GM12878 (cell line): ENCODE data around the gene PDCD1LG2. TPM values are rescaled to one million over a fixed set of nuclear protein-coding genes. Genes with fewer than 3 reads are reported as not detected.

ENCODE experiments used
- ATAC-seq: fragments of 200-7000 bp; cut with Tn5 transposase; 3 replicates; pipeline ENCODE4 v1.9.1; 2020; ENCODE audit warnings: mild to moderate bottlenecking, moderate library complexity
- BruUV-seq: library from RNA; stranded (reverse); fragments of 400-500 nt; replicated peaks from 2 replicates; lab custom pipeline; 2021; lab: Mats Ljungman, UMichigan
- CTCF ChIA-PET: fragments of 300-600 bp; sonication (Branson Sonifier 250); formaldehyde crosslinking; extraction: SDS; loops from one replicate; lab custom pipeline; 2021; ENCODE audit warnings: inconsistent platforms; lab: Yijun Ruan, JAX
- POLR2A ChIA-PET: fragments of 350-600 bp; formaldehyde crosslinking; extraction: SDS; loops from one replicate; lab custom pipeline; 2021; ENCODE audit warnings: inconsistent platforms; lab: Charles Lee
- RAD21 ChIA-PET: fragments of 300-600 bp; sonication (Branson Sonifier 250); formaldehyde crosslinking; loops from one replicate; lab custom pipeline; 2023; ENCODE audit warnings: antibody characterized with exemption; ENCODE audit not compliant: unreplicated experiment; lab: Charles Lee
- SMC1A ChIA-PET: fragments of 300-600 bp; sonication (Branson Sonifier 250); formaldehyde crosslinking; loops from one replicate; lab custom pipeline; 2023; ENCODE audit not compliant: unreplicated experiment, uncharacterized antibody; lab: Charles Lee
- DNase-seq: peaks from one replicate; pipeline ENCODE4 v3.0.0-alpha.2; 2011; ENCODE audit warnings: low read depth, low spot score
- FAIRE-seq: peaks from 3 replicates; lab custom pipeline; 2011; peaks lifted over from hg19 to GRCh38; lab: Jason Lieb, UNC
- H2AFZ ChIP-seq: 2 replicates; pipeline ENCODE4 v1.6.0; 2011; ENCODE audit warnings: low read depth, low read length, control low read depth; ENCODE audit not compliant: control insufficient read depth
- H3K27ac ChIP-seq: 2 replicates; pipeline ENCODE4 v1.5.1; 2011; ENCODE audit warnings: control low read depth; ENCODE audit not compliant: control insufficient read depth, insufficient read depth
- H3K27me3 ChIP-seq, 2 experiments: replicated peaks in 1 of 2; 2 replicates each; pipeline versions ENCODE4 v1.6.0 to v1.6.1; 2011; ENCODE audit warnings: low read length in 1 of 2; ENCODE audit not compliant: control insufficient read depth in 2 of 2, insufficient read depth in 2 of 2
- H3K36me3 ChIP-seq, 2 experiments: 2 replicates each; pipeline ENCODE4 v1.5.1; 2011; ENCODE audit warnings: low read length in 1 of 2; ENCODE audit not compliant: control insufficient read depth in 2 of 2, insufficient read depth in 2 of 2
- H3K4me1 ChIP-seq: 2 replicates; pipeline ENCODE4 v1.6.1; 2011; ENCODE audit warnings: mild to moderate bottlenecking, low read length, moderate library complexity, mixed read lengths; ENCODE audit not compliant: control insufficient read depth, insufficient read depth
- H3K4me2 ChIP-seq: 2 replicates; pipeline ENCODE4 v1.6.0; 2011; ENCODE audit warnings: control low read depth; ENCODE audit not compliant: control insufficient read depth, insufficient read depth
- H3K4me3 ChIP-seq: fragments of 200-600 bp; sonication (generic); 2 replicates; pipeline ENCODE4 v1.5.1; 2016
- H3K79me2 ChIP-seq: 2 replicates; pipeline ENCODE4 v1.6.0; 2011; ENCODE audit warnings: low read length; ENCODE audit not compliant: control insufficient read depth, insufficient read depth
- H3K9ac ChIP-seq: 2 replicates; pipeline ENCODE4 v1.8.0; 2011; ENCODE audit warnings: low read length, control low read depth, mixed read lengths; ENCODE audit not compliant: control insufficient read depth, insufficient read depth
- H3K9me3 ChIP-seq: replicated peaks from 3 replicates; pipeline ENCODE4 v1.5.1; 2011; ENCODE audit warnings: mild to moderate bottlenecking, low read length; ENCODE audit not compliant: control insufficient read depth, insufficient read depth
- H4K20me1 ChIP-seq: 2 replicates; pipeline ENCODE4 v1.6.0; 2011; ENCODE audit not compliant: control insufficient read depth, insufficient read depth
- CBX3 ChIP-seq: fragments of 200-600 bp; sonication (generic); IDR thresholded peaks from 2 replicates; pipeline ENCODE4 v1.6.1; 2016; ENCODE audit warnings: low read depth, borderline replicate concordance
- CBX5 ChIP-seq: sonication (generic); IDR thresholded peaks from 2 replicates; pipeline ENCODE4 v1.6.1; 2016; ENCODE audit warnings: low read depth, moderate library complexity, mild to moderate bottlenecking, inconsistent platforms
- GATAD2B ChIP-seq: fragments of 450-650 bp; conservative IDR thresholded peaks from 2 replicates; pipeline ENCODE4 v1.6.1; 2017; ENCODE audit warnings: low read depth, mild to moderate bottlenecking, moderate library complexity
- POLR2AphosphoS2 ChIP-seq: IDR thresholded peaks from 2 replicates; pipeline ENCODE4 v1.6.1; 2011; ENCODE audit warnings: low read depth, mild to moderate bottlenecking, low read length, improper control_type of control experiment, moderate library complexity
- ZNF217 ChIP-seq: fragments of 450-650 bp; IDR thresholded peaks from 2 replicates; pipeline ENCODE4 v1.6.1; 2017; ENCODE audit warnings: antibody characterized with exemption, mild to moderate bottlenecking
- ZZZ3 ChIP-seq: IDR thresholded peaks from 2 replicates; pipeline ENCODE4 v1.6.1; 2011; ENCODE audit warnings: low read depth; ENCODE audit not compliant: control insufficient read depth, insufficient read length
- WGBS: methylation state at CpG from one replicate; pipeline ENCODE4 v1.1.6; 2016; ENCODE audit warnings: low lambda C conversion rate; ENCODE audit not compliant: insufficient replicate concordance, insufficient coverage; ENCODE audit errors: missing lambda C conversion rate; 5-methylcytosine and 5-hydroxymethylcytosine counted together
- in situ Hi-C: fragments of 300-500 bp; cut with MboI; formaldehyde crosslinking; loops from 9 replicates; pipeline ENCODE4 v1.14.3; 2018; ENCODE audit warnings: mixed read lengths
- intact Hi-C: fragments of 100-400 bp; cut with micrococcal nuclease; formaldehyde crosslinking; loops from one replicate; pipeline ENCODE4 v1.14.2; 2022; ENCODE audit not compliant: unreplicated experiment
- polyA plus RNA-seq, 11 experiments: library from polyadenylated mRNA; depleted of rRNA in 4 of 11; unstranded in 6 of 11; stranded (reverse) in 5 of 11; fragments of >200 nt; fragmentation: Nextera tagmentation in 4 of 11; fragmentation: Illumina TruSeq in 1 of 11; extraction: Ambion mirVana in 4 of 11; extraction: Trizol in 1 of 11; gene quantifications; 1 replicate in 1 of 11; 2 replicates in 10 of 11; pipeline versions ENCODE4 v1.2.1 to v1.2.3, GENCODE V29; 2011 to 2016; ENCODE audit warnings: inconsistent platforms in 2 of 11, missing spikeins in 2 of 11, low read depth in 1 of 11
- total RNA-seq, 4 experiments: library from RNA; depleted of rRNA in 3 of 4; stranded (reverse); fragments of >200 nt in 3 of 4; fragmentation: Illumina TruSeq in 1 of 4; extraction: Trizol in 1 of 4; gene quantifications; 2 replicates each; pipeline versions ENCODE4 v1.2.1 to v1.2.3, GENCODE V29; 2013 to 2021
- TF ChIP-seq, protein P1 (sequence below): fragments of 450-650 bp; IDR thresholded peaks from 2 replicates; pipeline ENCODE4 v1.6.1; 2017; ENCODE audit warnings: low read depth, mild to moderate bottlenecking, moderate library complexity
- TF ChIP-seq, protein P2 (sequence below): IDR thresholded peaks from 2 replicates; pipeline ENCODE4 v1.6.1; 2012; ENCODE audit warnings: low read depth, low read length, improper control_type of control experiment
- TF ChIP-seq, protein P3 (sequence below): IDR thresholded peaks from 2 replicates; pipeline ENCODE4 v1.6.1; 2012; ENCODE audit warnings: low read depth, low read length, improper control_type of control experiment

Gene PDCD1LG2
- total and polyA plus RNA-seq, 10 of the 15 experiments (the other 5 are each of a cell fraction or from before 2014, with no cell fraction given): 1.5 to 37.3 (median 3.0) TPM

DNA sequence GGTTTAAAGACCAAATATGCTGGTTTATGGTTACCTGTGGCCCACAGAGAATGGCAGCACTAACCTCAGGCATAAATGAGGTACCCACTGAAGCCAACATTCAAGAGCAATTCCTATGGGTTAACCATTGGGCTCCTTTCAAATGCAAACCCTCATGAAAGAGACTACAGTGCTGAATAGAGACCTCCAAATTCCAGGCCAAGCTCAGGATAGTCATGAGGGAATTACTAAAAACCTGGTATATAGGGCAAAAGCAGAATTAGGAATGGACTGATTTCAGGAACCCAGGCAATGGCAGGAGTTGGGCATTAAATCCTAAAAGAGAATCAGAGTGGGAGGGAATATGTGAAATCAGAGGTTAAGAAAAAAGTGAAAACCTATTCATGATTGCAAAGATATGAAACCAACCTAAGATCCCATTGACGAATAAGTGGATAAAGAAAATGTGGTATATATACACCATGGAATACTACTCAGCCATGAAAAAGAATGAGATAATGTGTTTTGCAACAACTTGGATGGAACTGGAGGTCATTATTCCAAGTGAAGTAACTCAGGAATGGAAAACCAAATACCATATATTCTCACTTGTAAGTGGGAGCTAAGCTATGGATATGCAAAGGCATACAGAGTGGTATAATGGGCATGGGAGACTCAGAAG, 51.6 kb downstream of the PDCD1LG2 start:
- ATAC-seq: no peak
- ChIA-PET CTCF (interaction anchor here (1.1 to 1.4 kb wide), 3 partner anchors 31 to 111 kb away, joined by 3 to 4 read pairs (median 4); partner anchors contain the start of gene CD274), POLR2A (interaction anchor here (0.6 to 3.6 kb wide), 3 partner anchors 24 to 44 kb away, joined by 3 to 12 read pairs (median 3); no protein-coding TSS in a partner anchor), SMC1A (interaction anchor here (0.9 to 25.5 kb wide), 12 partner anchors 8 to 112 kb away, joined by 3 to 389 read pairs (median 10); partner anchors contain the start of gene CD274), RAD21 (interaction anchor here (0.7 to 18.6 kb wide), 8 partner anchors 8 to 146 kb away, joined by 3 to 164 read pairs (median 4); partner anchors contain the start of gene CD274)
- H3K79me2 ChIP-seq: no peaks in the 10 kb centered on the region
- BruUV-seq: no TSS peak
- H4K20me1 ChIP-seq: no peaks in the 10 kb centered on the region
- no peaks in the 10 kb centered on the region for H3K27me3 ChIP-seq
- no peak overlapping the region for H3K4me2 ChIP-seq
- no peak overlapping the region for H3K4me3 ChIP-seq
- H3K4me1 ChIP-seq: peaks cover 44% of the 10 kb centered on the region
- no peak for FAIRE-seq
- TF ChIP-seq ZNF217 (peak; percentile 71; the same call in 1 of the 2 replicates), ZZZ3 (no peak), POLR2AphosphoS2 (no peak)
- H3K36me3 ChIP-seq: peaks cover 0 to 9% of the 10 kb centered on the region in 2 experiments; a peak in 2 of 4 replicates
- DNase-seq: no peak
- no peak overlapping the region for H3K27ac ChIP-seq
- intact Hi-C loops (no loop called here), in situ Hi-C loops (no loop called here)
- no peak overlapping the region for H2AFZ ChIP-seq
- WGBS: 100% methylated on average over 1 of the region's 1 CpG
- H3K9me3 ChIP-seq: peaks cover 2% of the 10 kb centered on the region; the same call in 1 of the 3 replicates
- H3K9ac ChIP-seq: no peak overlapping the region

DNA sequence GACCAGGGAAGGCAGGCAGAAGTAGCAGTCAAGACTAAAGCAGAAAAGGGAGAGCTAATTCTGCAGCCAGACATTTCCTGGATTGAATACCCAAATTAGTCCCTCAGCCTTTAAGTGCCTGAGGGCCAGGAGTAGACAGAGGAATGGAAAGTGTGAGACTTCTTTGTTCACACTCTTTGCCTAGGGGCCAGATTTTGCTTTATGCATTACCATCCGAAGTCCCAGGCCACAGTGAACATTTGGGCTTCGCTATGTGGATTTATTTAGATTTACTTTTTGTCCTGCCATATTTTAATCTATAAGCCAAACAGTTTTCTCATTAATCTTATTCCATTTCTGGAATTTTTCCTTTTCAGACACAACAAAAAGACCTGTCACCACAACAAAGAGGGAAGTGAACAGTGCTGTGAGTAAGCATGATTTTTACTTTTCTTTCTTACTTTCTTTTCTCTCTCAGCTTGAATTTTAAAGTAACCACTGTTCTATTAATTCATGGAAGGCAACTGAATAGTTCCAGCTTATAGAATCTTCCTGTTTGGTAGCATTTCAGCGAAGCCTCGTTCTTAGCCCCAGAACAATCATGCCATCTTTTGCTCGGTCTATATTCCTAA, 52.6 kb downstream of the PDCD1LG2 start:
- ChIA-PET RAD21 (interaction anchor here (0.7 to 18.6 kb wide), 12 partner anchors 9 to 147 kb away, joined by 3 to 164 read pairs (median 4); partner anchors contain the start of gene CD274), CTCF (interaction anchor here (1.1 to 3.4 kb wide), 6 partner anchors 9 to 112 kb away, joined by 3 to 16 read pairs (median 4); partner anchors contain the start of gene CD274), SMC1A (interaction anchor here (0.9 to 25.5 kb wide), 13 partner anchors 9 to 113 kb away, joined by 3 to 389 read pairs (median 6); partner anchors contain the start of gene CD274), POLR2A (interaction anchor here (0.6 to 3.6 kb wide), 11 partner anchors 10 to 108 kb away, joined by 3 to 12 read pairs (median 4); no protein-coding TSS in a partner anchor)
- peak overlapping the region; percentile 31; the same call in 1 of the 2 replicates for H3K4me2 ChIP-seq
- peaks cover 37% of the 10 kb centered on the region for H3K4me1 ChIP-seq
- in situ Hi-C loops (no loop called here), intact Hi-C loops (no loop called here)
- no peaks in the 10 kb centered on the region for H3K27me3 ChIP-seq
- FAIRE-seq: no peak
- 0 out of 3 replicates have a peak, but pooled peaks have one; percentile 9 for ATAC-seq
- no TSS peak for BruUV-seq
- peaks cover 0 to 7% of the 10 kb centered on the region in 2 experiments; a peak in 2 of 4 replicates for H3K36me3 ChIP-seq
- H3K4me3 ChIP-seq: no peak overlapping the region
- H3K27ac ChIP-seq: peak overlapping the region; percentile 56
- WGBS: 93% methylated on average over 5 of the region's 5 CpGs
- H3K9me3 ChIP-seq: peaks cover 2% of the 10 kb centered on the region; the same call in 2 of the 3 replicates
- H2AFZ ChIP-seq: no peak overlapping the region; the same call in 1 of the 2 replicates
- no peaks in the 10 kb centered on the region for H3K79me2 ChIP-seq
- no peak overlapping the region; the same call in 1 of the 2 replicates for H3K9ac ChIP-seq
- no peak for DNase-seq
- no peaks in the 10 kb centered on the region for H4K20me1 ChIP-seq
- TF ChIP-seq CBX3 (no peak), CBX5 (no peak), GATAD2B (no peak)
- TF ChIP-seq, protein P1, sequence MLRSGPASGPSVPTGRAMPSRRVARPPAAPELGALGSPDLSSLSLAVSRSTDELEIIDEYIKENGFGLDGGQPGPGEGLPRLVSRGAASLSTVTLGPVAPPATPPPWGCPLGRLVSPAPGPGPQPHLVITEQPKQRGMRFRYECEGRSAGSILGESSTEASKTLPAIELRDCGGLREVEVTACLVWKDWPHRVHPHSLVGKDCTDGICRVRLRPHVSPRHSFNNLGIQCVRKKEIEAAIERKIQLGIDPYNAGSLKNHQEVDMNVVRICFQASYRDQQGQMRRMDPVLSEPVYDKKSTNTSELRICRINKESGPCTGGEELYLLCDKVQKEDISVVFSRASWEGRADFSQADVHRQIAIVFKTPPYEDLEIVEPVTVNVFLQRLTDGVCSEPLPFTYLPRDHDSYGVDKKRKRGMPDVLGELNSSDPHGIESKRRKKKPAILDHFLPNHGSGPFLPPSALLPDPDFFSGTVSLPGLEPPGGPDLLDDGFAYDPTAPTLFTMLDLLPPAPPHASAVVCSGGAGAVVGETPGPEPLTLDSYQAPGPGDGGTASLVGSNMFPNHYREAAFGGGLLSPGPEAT: peak; percentile 52
- TF ChIP-seq, protein P2, sequence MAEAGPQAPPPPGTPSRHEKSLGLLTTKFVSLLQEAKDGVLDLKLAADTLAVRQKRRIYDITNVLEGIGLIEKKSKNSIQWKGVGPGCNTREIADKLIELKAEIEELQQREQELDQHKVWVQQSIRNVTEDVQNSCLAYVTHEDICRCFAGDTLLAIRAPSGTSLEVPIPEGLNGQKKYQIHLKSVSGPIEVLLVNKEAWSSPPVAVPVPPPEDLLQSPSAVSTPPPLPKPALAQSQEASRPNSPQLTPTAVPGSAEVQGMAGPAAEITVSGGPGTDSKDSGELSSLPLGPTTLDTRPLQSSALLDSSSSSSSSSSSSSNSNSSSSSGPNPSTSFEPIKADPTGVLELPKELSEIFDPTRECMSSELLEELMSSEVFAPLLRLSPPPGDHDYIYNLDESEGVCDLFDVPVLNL: no peak
- TF ChIP-seq, protein P3, sequence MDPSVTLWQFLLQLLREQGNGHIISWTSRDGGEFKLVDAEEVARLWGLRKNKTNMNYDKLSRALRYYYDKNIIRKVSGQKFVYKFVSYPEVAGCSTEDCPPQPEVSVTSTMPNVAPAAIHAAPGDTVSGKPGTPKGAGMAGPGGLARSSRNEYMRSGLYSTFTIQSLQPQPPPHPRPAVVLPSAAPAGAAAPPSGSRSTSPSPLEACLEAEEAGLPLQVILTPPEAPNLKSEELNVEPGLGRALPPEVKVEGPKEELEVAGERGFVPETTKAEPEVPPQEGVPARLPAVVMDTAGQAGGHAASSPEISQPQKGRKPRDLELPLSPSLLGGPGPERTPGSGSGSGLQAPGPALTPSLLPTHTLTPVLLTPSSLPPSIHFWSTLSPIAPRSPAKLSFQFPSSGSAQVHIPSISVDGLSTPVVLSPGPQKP: no peak
